HG03108 (cell line): Measurements from ENCODE around the gene ALDH18A1.

ENCODE experiments used
- ATAC-seq: cut with Tn5 transposase; IDR thresholded peaks from one replicate; pipeline ENCODE4 v1.9.1; 2021; ENCODE audit warnings: moderate library complexity; ENCODE audit not compliant: unreplicated experiment

The ALDH18A1 gene

DNA sequence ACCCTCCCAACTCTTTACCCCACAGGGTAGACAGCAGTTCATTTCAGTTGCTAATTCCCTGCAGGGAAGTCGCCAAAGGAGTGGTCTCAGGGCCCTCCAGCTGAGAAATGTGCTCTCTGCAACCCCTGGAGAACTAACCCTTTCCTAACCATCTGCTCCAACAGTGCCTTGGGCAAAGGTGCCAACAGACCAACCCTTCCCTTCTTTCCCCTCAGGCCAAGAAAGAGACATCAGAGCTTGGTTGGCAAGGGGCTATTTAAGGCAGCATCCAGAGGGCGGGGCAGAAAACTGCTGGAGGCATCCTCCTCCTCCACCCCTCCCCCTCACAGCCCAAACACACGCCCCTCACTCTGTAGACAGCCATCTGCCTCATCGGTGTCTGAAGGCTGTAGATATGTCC lies 97.0 kb downstream of the ALDH18A1 start:
- ATAC-seq = no peak

DNA sequence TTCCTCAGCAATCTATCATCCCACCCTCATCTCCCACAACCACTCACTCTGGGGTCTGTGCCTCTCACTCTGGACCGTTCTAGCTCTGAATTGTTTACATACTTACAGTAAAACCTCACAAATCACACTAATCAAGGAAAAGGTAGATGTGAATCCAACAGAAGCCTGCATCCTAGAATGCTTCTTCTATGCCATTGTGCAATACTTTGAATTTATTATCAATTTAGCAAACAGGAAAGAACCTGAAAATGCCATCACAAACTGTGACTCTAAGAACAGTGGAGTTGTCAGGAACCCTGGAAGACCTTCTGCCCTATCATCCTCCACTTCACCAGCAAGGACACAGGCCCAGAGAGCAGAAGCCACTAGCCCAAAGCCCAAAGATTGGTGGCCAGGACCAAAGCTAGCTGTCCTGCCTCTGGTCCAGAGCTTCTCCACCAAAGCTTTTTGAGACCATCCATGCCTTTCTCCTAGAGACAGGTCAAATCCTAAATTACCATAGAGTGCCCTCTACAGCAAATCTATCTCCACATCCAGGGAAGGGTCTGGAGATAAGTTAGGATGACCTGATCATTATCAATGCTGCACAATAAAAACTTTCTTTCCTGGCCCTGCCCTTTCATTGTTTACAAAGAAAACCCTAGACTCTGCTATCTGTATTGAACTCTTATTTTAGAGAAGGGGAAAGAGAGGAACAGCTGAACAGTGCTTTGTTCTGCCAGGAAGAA lies 97.8 kb downstream of the ALDH18A1 start:
- ATAC-seq = no peak

DNA sequence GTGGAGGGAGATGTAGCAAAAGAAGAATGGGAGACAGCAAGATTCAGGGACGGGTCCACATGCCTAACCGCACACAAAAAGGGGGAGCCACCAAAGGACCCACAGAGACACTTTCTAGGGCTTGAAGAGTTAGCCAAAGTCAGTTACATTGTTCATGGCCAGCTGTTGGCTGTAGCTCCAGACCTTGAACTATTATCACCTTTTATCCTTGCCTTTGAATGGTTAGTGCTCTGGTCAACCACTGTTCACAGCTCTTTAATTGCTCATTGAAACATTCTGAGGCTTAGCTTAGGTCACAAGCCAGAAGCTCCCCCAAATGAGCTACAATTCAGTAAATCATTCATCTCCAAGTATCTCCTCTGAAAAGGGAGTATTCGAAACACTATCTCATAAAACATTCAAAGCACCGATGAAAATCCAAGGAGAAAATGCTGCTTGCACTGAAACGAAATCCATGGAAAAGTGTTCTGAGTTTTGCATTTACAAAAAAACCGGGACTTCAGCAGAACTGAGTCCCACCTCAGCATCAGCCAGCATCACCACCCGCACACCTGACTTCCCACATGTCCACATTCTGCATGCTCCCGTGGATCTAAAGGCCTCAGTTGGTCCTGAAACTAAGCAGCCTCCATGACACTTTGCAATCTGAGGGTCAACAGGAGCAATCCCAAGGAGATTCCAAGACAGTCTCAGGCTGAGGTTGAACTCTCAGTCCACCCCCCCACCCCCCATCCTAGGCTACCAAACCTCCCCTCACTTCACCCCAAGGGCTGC lies 99.3 kb downstream of the ALDH18A1 start:
- no peak for ATAC-seq
